Erythroblast (primary cell): ENCODE data around the gene NDUFS6.

Experiments
- GATA1 ChIP-seq: IDR thresholded peaks from 2 replicates; pipeline ENCODE4 v1.6.1; 2011; ENCODE audit warnings: low read depth, mild to moderate bottlenecking, control low read depth, low read length, moderate library complexity
- POLR2A ChIP-seq: IDR thresholded peaks from 2 replicates; pipeline ENCODE4 v1.6.1; 2011; ENCODE audit warnings: mild to moderate bottlenecking, low read length

- no peak for TF ChIP-seq POLR2A
- TF ChIP-seq GATA1: no peak
Measured at GRCh38 chr5:1851290-1851934, 50.2 kb downstream of the NDUFS6 start.
